ENCODE results near the gene TNS3.

GRCh38 chr7:47473499-47474210, 108.3 kb downstream of the TNS3 start:
- TF ChIP-seq EZH2 (IDR thresholded peaks at IDR 0.05): no peak
- no peak for TF ChIP-seq POLR2AphosphoS5 (IDR thresholded peaks at IDR 0.05; ENCODE audit: borderline replicate concordance, low read depth, low read length)
